WTC11 (cell line): ENCODE measurements around the gene PCNA. TPM values are rescaled to one million over a fixed set of nuclear protein-coding genes. Genes with fewer than 3 reads are reported as not detected.

ENCODE experiments used
- ATAC-seq: fragments of 200-7000 bp; cut with Tn5 transposase; 2 replicates; pipeline ENCODE4 v1.10.0; 2021; ENCODE audit warnings: mild to moderate bottlenecking, moderate library complexity
- CTCF ChIA-PET: fragments of 300-600 bp; sonication (Branson Sonifier 250); formaldehyde crosslinking; loops from one replicate; lab custom pipeline; 2021; ENCODE audit warnings: antibody characterized with exemption; lab: Charles Lee
- POLR2A ChIA-PET: fragments of 350-600 bp; sonication (Branson Sonifier 250); formaldehyde crosslinking; loops from one replicate; lab custom pipeline; 2021; ENCODE audit warnings: antibody characterized with exemption; lab: Charles Lee
- DNase-seq: peaks from one replicate; pipeline ENCODE4 v3.0.0; 2021; ENCODE audit warnings: low spot score
- H3K27ac Mint-ChIP-seq: 2 replicates; pipeline ENCODE4 v1.8.0; 2021; ENCODE audit warnings: mixed read lengths
- H3K27me3 Mint-ChIP-seq: 2 replicates; pipeline ENCODE4 v1.8.0; 2021; ENCODE audit warnings: low read depth, mild to moderate bottlenecking, moderate library complexity, mixed read lengths
- H3K36me3 Mint-ChIP-seq: 2 replicates; pipeline ENCODE4 v1.8.0; 2021; ENCODE audit warnings: mixed read lengths
- H3K4me1 Mint-ChIP-seq: 2 replicates; pipeline ENCODE4 v1.8.0; 2022; ENCODE audit warnings: mixed read lengths
- H3K4me3 Mint-ChIP-seq: 2 replicates; pipeline ENCODE4 v1.8.0; 2021; ENCODE audit warnings: mild to moderate bottlenecking, moderate library complexity, mixed read lengths
- H3K9me3 Mint-ChIP-seq: 2 replicates; pipeline ENCODE4 v1.8.0; 2021; ENCODE audit warnings: mixed read lengths
- ATF1 ChIP-seq: sonication (generic); formaldehyde crosslinking; IDR thresholded peaks from 2 replicates; pipeline ENCODE4 v1.8.1; 2023; ENCODE audit warnings: mild to moderate bottlenecking, moderate library complexity, missing genetic modification reagents
- ATF6 ChIP-seq: sonication (generic); formaldehyde crosslinking; IDR thresholded peaks from 2 replicates; pipeline ENCODE4 v1.8.1; 2023; ENCODE audit warnings: mild to moderate bottlenecking, missing genetic modification reagents
- CDX4 ChIP-seq: fragments of 250-450 bp; sonication (Bioruptor Pico); IDR thresholded peaks from 2 replicates; pipeline ENCODE4 v1.9.0; 2021; ENCODE audit warnings: moderate library complexity, mild to moderate bottlenecking, inconsistent platforms, borderline replicate concordance
- CREB1 ChIP-seq: sonication (generic); formaldehyde crosslinking; IDR thresholded peaks from 2 replicates; pipeline ENCODE4 v1.8.0; 2023; ENCODE audit warnings: mild to moderate bottlenecking, missing genetic modification reagents
- CTCF ChIP-seq: fragments of 200-600 bp; IDR thresholded peaks from 2 replicates; pipeline ENCODE4 v1.8.0; 2022; ENCODE audit warnings: antibody characterized with exemption
- EMX1 ChIP-seq: fragments of 250-450 bp; sonication (Bioruptor Pico); IDR thresholded peaks from 2 replicates; pipeline ENCODE4 v1.8.0; 2021; ENCODE audit warnings: mild to moderate bottlenecking
- ESRRA ChIP-seq: sonication (generic); formaldehyde crosslinking; IDR thresholded peaks from 2 replicates; pipeline ENCODE4 v1.8.1; 2022; ENCODE audit warnings: mild to moderate bottlenecking, missing genetic modification reagents, borderline replicate concordance
- ETV6 ChIP-seq: sonication (generic); formaldehyde crosslinking; IDR thresholded peaks from 2 replicates; pipeline ENCODE4 v1.8.1; 2022; ENCODE audit warnings: mild to moderate bottlenecking, missing genetic modification reagents
- FOXK1 ChIP-seq: sonication (generic); formaldehyde crosslinking; IDR thresholded peaks from 2 replicates; pipeline ENCODE4 v1.8.0; 2022; ENCODE audit warnings: mild to moderate bottlenecking, moderate library complexity, missing genetic modification reagents
- FOXP1 ChIP-seq: sonication (generic); formaldehyde crosslinking; IDR thresholded peaks from 2 replicates; pipeline ENCODE4 v1.8.0; 2022; ENCODE audit warnings: missing genetic modification reagents, mild to moderate bottlenecking, moderate library complexity, borderline replicate concordance
- JAZF1 ChIP-seq: fragments of 250-450 bp; sonication (Bioruptor Pico); IDR thresholded peaks from 2 replicates; pipeline ENCODE4 v1.9.0; 2021; ENCODE audit warnings: moderate library complexity, mild to moderate bottlenecking, inconsistent platforms
- MXD4 ChIP-seq: fragments of 250-450 bp; sonication (Bioruptor Pico); IDR thresholded peaks from 2 replicates; pipeline ENCODE4 v1.8.0; 2021; ENCODE audit warnings: mild to moderate bottlenecking, moderate library complexity, borderline replicate concordance
- MYBL2 ChIP-seq: sonication (generic); formaldehyde crosslinking; IDR thresholded peaks from 2 replicates; pipeline ENCODE4 v1.8.1; 2023; ENCODE audit warnings: mild to moderate bottlenecking, moderate library complexity, missing genetic modification reagents
- NFATC4 ChIP-seq: fragments of 250-450 bp; sonication (Bioruptor Pico); IDR thresholded peaks from 2 replicates; pipeline ENCODE4 v1.9.0; 2021; ENCODE audit warnings: mild to moderate bottlenecking
- NFE2L1 ChIP-seq: sonication (generic); formaldehyde crosslinking; IDR thresholded peaks from 2 replicates; pipeline ENCODE4 v1.8.1; 2023; ENCODE audit warnings: missing genetic modification reagents
- NFYB ChIP-seq: sonication (generic); formaldehyde crosslinking; conservative IDR thresholded peaks from 2 replicates; pipeline ENCODE4 v1.8.0; 2022; ENCODE audit warnings: low read depth, missing genetic modification reagents
- PREB ChIP-seq: sonication (generic); formaldehyde crosslinking; IDR thresholded peaks from 2 replicates; pipeline ENCODE4 v1.8.1; 2022; ENCODE audit warnings: mild to moderate bottlenecking, missing genetic modification reagents, moderate library complexity, borderline replicate concordance
- PRRX2 ChIP-seq: fragments of 250-450 bp; sonication (Bioruptor Pico); IDR thresholded peaks from 2 replicates; pipeline ENCODE4 v1.8.0; 2021; ENCODE audit warnings: mild to moderate bottlenecking
- RORB ChIP-seq: fragments of 250-450 bp; sonication (Bioruptor Pico); IDR thresholded peaks from 2 replicates; pipeline ENCODE4 v1.9.0; 2021; ENCODE audit warnings: mild to moderate bottlenecking
- SOX15 ChIP-seq: fragments of 250-450 bp; sonication (Bioruptor Pico); IDR thresholded peaks from 2 replicates; pipeline ENCODE4 v1.9.0; 2021; ENCODE audit warnings: mild to moderate bottlenecking
- TCF7 ChIP-seq: sonication (generic); formaldehyde crosslinking; IDR thresholded peaks from 2 replicates; pipeline ENCODE4 v1.8.0; 2022; ENCODE audit warnings: mild to moderate bottlenecking, low read depth, missing genetic modification reagents, moderate library complexity
- TP53 ChIP-seq: sonication (generic); formaldehyde crosslinking; IDR thresholded peaks from 2 replicates; pipeline ENCODE4 v1.8.1; 2023; ENCODE audit warnings: mild to moderate bottlenecking, missing genetic modification reagents
- ZMAT4 ChIP-seq: fragments of 250-450 bp; sonication (Bioruptor Pico); IDR thresholded peaks from 2 replicates; pipeline ENCODE4 v1.9.0; 2021; ENCODE audit warnings: mild to moderate bottlenecking
- ZNF138 ChIP-seq: sonication (generic); formaldehyde crosslinking; conservative IDR thresholded peaks from 2 replicates; pipeline ENCODE4 v1.8.1; 2022; ENCODE audit warnings: mild to moderate bottlenecking, moderate library complexity, missing genetic modification reagents
- ZNF263 ChIP-seq: sonication (generic); formaldehyde crosslinking; IDR thresholded peaks from 2 replicates; pipeline ENCODE4 v1.8.1; 2022; ENCODE audit warnings: low read depth, mild to moderate bottlenecking, moderate library complexity, missing genetic modification reagents
- ZNF317 ChIP-seq: sonication (generic); formaldehyde crosslinking; IDR thresholded peaks from 2 replicates; pipeline ENCODE4 v1.8.1; 2023; ENCODE audit warnings: low read depth, mild to moderate bottlenecking, moderate library complexity, missing genetic modification reagents, borderline replicate concordance
- ZNF671 ChIP-seq: fragments of 250-450 bp; sonication (Bioruptor Pico); IDR thresholded peaks from 2 replicates; pipeline ENCODE4 v1.8.0; 2021; ENCODE audit warnings: mild to moderate bottlenecking
- total RNA-seq: library from RNA; stranded (reverse); gene quantifications from 3 replicates; pipeline ENCODE4 v1.2.3, GENCODE V29; 2021

Gene PCNA
- total RNA-seq, 1 experiment from 2014 or later, result 262 TPM

- no peak for TF ChIP-seq ATF6
- TF ChIP-seq, all 79 proteins: peak for 0
Observed at GRCh38 chr20:5122873-5123260, 3.1 kb upstream of the PCNA start (continued).

- peak overlapping the region; percentile 93 for H3K4me3 Mint-ChIP-seq
- ChIA-PET CTCF (interaction anchor here (0.6 to 3.7 kb wide), 6 partner anchors 19 to 380 kb away, joined by 3 to 23 read pairs (median 4); no protein-coding TSS in a partner anchor), POLR2A (interaction anchor here (1.0 to 1.6 kb wide), 2 partner anchors 60 to 72 kb away, joined by 3 to 5 read pairs; no protein-coding TSS in a partner anchor)
- no peak for TF ChIP-seq ZNF138 (CRISPR knock-in tag)
- TF ChIP-seq PREB (CRISPR knock-in tag), result no peak
- no peak for TF ChIP-seq TCF7
- TF ChIP-seq FOXK1 (CRISPR knock-in tag), result no peak
- TF ChIP-seq CREB1, result no peak
- TF ChIP-seq ZNF671, result no peak
- no peak for TF ChIP-seq NFATC4
- no peak for TF ChIP-seq SOX15 (CRISPR knock-in tag)
- TF ChIP-seq FOXP1 (CRISPR knock-in tag), result no peak
- no peak for TF ChIP-seq CTCF
- TF ChIP-seq RORB (CRISPR knock-in tag), result no peak
- H3K27ac Mint-ChIP-seq, result peak overlapping the region; percentile 95
- ATAC-seq, result no peak
- DNase-seq, result no peak
- no peaks in the 10 kb centered on the region for H3K27me3 Mint-ChIP-seq
- H3K36me3 Mint-ChIP-seq, result peaks cover 39% of the 10 kb centered on the region
- H3K4me1 Mint-ChIP-seq, result peaks cover 39% of the 10 kb centered on the region
- no peaks in the 10 kb centered on the region for H3K9me3 Mint-ChIP-seq
Observed at GRCh38 chr20:5120185-5120476, 373 bp upstream of the PCNA start.

GRCh38 chr20:5119143-5119434 lies 669 bp downstream of the PCNA start:
- Mint-ChIP-seq H3K4me3 (peak overlapping the region; percentile 93), H3K27me3 (no peaks in the 10 kb centered on the region), H3K36me3 (peaks cover 49% of the 10 kb centered on the region), H3K27ac (peak overlapping the region; percentile 97), H3K4me1 (peaks cover 43% of the 10 kb centered on the region), H3K9me3 (no peaks in the 10 kb centered on the region)
- no peak for DNase-seq
- no peak for ATAC-seq
- CTCF ChIA-PET, result interaction anchor here (3.7 kb wide), 1 partner anchor 73 kb away, joined by 23 read pairs; no protein-coding TSS in a partner anchor
- POLR2A ChIA-PET, result interaction anchor here (1.6 kb wide), 1 partner anchor 73 kb away, joined by 5 read pairs; no protein-coding TSS in a partner anchor
- TF ChIP-seq ATF6 (no peak), MYBL2 (no peak), PRRX2 (CRISPR knock-in tag) (no peak), PREB (CRISPR knock-in tag) (peak; percentile 96), NFATC4 (no peak), JAZF1 (CRISPR knock-in tag) (no peak), CDX4 (no peak), TP53 (no peak), ESRRA (peak; percentile 94; the same call in 1 of the 2 replicates), ATF1 (CRISPR knock-in tag) (no peak), ZNF263 (CRISPR knock-in tag) (peak; percentile 80), EMX1 (CRISPR knock-in tag) (no peak), MXD4 (no peak), NFE2L1 (CRISPR knock-in tag) (peak; percentile 90), ZNF317 (CRISPR knock-in tag) (0 out of 2 replicates have a peak, but pooled peaks have one; percentile 61), ZMAT4 (CRISPR knock-in tag) (no peak), NFYB (CRISPR knock-in tag) (no peak), ETV6 (no peak)
